Trophoblast cell (in vitro differentiated cells and primary cell): Measurements from ENCODE around the gene NRG2.

ENCODE experiments used
- DNase-seq, 2 donors: peaks; one replicate each; pipeline ENCODE4 v3.0.0-alpha.2; 2016
- H2AFZ ChIP-seq: 2 replicates; pipeline ENCODE4 v1.6.1; 2013; ENCODE audit warnings: low read length, moderate library complexity, mild to moderate bottlenecking; ENCODE audit not compliant: insufficient read depth, poor library complexity
- H2AK5ac ChIP-seq: 2 replicates; pipeline ENCODE4 v1.6.1; 2013; ENCODE audit warnings: mild to moderate bottlenecking, low read length
- H2BK120ac ChIP-seq: 2 replicates; pipeline ENCODE4 v1.6.1; 2013; ENCODE audit warnings: low read length, mild to moderate bottlenecking, moderate library complexity; ENCODE audit not compliant: insufficient read depth, poor library complexity
- H2BK12ac ChIP-seq: 2 replicates; pipeline ENCODE4 v1.6.1; 2013; ENCODE audit warnings: mild to moderate bottlenecking, low read length, moderate library complexity
- H2BK5ac ChIP-seq: 2 replicates; pipeline ENCODE4 v1.6.1; 2013; ENCODE audit warnings: low read length, low read depth, moderate library complexity, mild to moderate bottlenecking; ENCODE audit not compliant: poor library complexity
- H3K14ac ChIP-seq: 2 replicates; pipeline ENCODE4 v1.6.1; 2013; ENCODE audit warnings: mild to moderate bottlenecking, low read length
- H3K18ac ChIP-seq: 2 replicates; pipeline ENCODE4 v1.6.1; 2013; ENCODE audit warnings: mild to moderate bottlenecking, low read length
- H3K23ac ChIP-seq: 2 replicates; pipeline ENCODE4 v1.6.1; 2013; ENCODE audit warnings: low read length
- H3K27ac ChIP-seq: 2 replicates; pipeline ENCODE4 v1.5.1; 2013; ENCODE audit warnings: low read depth, mild to moderate bottlenecking, inconsistent platforms, low read length, moderate library complexity
- H3K27me3 ChIP-seq: 2 replicates; pipeline ENCODE4 v1.6.1; 2013; ENCODE audit warnings: inconsistent platforms, mild to moderate bottlenecking, low read length, moderate library complexity; ENCODE audit not compliant: insufficient read depth
- H3K36me3 ChIP-seq, 2 experiments: 1 replicate in 1 of 2; 2 replicates in 1 of 2; pipeline ENCODE4 v1.6.1; 2013; ENCODE audit warnings: low read length in 2 of 2, mild to moderate bottlenecking in 2 of 2, moderate library complexity in 1 of 2; ENCODE audit not compliant: insufficient read depth in 2 of 2, control insufficient read depth in 1 of 2
- H3K4ac ChIP-seq: 2 replicates; pipeline ENCODE4 v1.6.1; 2013; ENCODE audit warnings: low read depth, mild to moderate bottlenecking, low read length, moderate library complexity
- H3K4me1 ChIP-seq, 2 experiments: 1 replicate in 1 of 2; 2 replicates in 1 of 2; pipeline ENCODE4 v1.6.1; 2013; ENCODE audit warnings: low read length in 2 of 2, mild to moderate bottlenecking in 2 of 2, moderate library complexity in 1 of 2; ENCODE audit not compliant: insufficient read depth in 2 of 2, control insufficient read depth in 1 of 2
- H3K4me2 ChIP-seq: 2 replicates; pipeline ENCODE4 v1.6.1; 2013; ENCODE audit warnings: inconsistent platforms, mild to moderate bottlenecking, low read length, moderate library complexity
- H3K4me3 ChIP-seq: 2 replicates; pipeline ENCODE4 v1.5.1; 2013; ENCODE audit warnings: mild to moderate bottlenecking, low read depth, low read length, inconsistent platforms
- H3K79me1 ChIP-seq: one replicate; pipeline ENCODE4 v1.6.1; 2013; ENCODE audit warnings: low read length
- H3K79me2 ChIP-seq: 2 replicates; pipeline ENCODE4 v1.6.1; 2013; ENCODE audit warnings: low read length, mild to moderate bottlenecking; ENCODE audit not compliant: control insufficient read depth, insufficient read depth, poor library complexity
- H3K9ac ChIP-seq: 2 replicates; pipeline ENCODE4 v1.6.1; 2013; ENCODE audit warnings: mild to moderate bottlenecking, low read length
- H3K9me3 ChIP-seq: 2 replicates; pipeline ENCODE4 v1.6.1; 2013; ENCODE audit warnings: low read depth, mild to moderate bottlenecking, control low read depth, inconsistent platforms, low read length; ENCODE audit not compliant: insufficient read depth
- H4K12ac ChIP-seq: 2 replicates; pipeline ENCODE4 v1.6.1; 2013; ENCODE audit warnings: low read depth, mild to moderate bottlenecking, low read length, moderate library complexity
- H4K8ac ChIP-seq: 2 replicates; pipeline ENCODE4 v1.6.1; 2013; ENCODE audit warnings: low read depth, mild to moderate bottlenecking, low read length, moderate library complexity
- H4K91ac ChIP-seq: one replicate; pipeline ENCODE4 v1.6.1; 2013; ENCODE audit warnings: low read depth, mild to moderate bottlenecking, low read length, moderate library complexity
- WGBS: extraction: QIAGEN DNeasy Blood & Tissue Kit; methylation state at CpG from one replicate; pipeline ENCODE4 v1.1.7; 2013; ENCODE audit warnings: missing lambda C conversion rate; ENCODE audit not compliant: insufficient read length, insufficient coverage; ENCODE audit errors: extremely low coverage; 5-methylcytosine and 5-hydroxymethylcytosine counted together

NRG2 gene

DNA sequence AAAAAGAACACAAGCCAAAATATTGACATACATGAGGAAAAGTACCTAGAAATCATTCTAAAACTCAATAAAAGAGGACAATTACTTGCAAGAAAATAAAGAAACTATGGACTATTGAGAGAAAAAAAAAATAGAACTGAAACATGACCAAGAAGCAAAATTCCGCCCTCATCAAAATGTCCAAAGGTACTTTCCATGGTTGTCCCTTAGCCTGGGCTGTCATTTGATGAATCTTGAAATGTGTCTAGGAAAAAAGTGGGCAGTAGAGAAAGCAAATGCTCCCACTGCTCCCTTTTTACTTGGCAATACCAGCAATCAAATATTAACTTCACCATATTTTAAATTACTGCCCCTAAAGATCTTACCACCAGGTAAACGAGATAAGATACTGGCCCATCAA, 10.8 kb downstream of the NRG2 start:
- no peaks in the 10 kb centered on the region for H3K79me2 ChIP-seq
- H4K8ac ChIP-seq: no peak overlapping the region
- H2BK12ac ChIP-seq: no peak overlapping the region
- H2BK120ac ChIP-seq: no peak overlapping the region
- H3K27ac ChIP-seq: no peak overlapping the region
- no peak overlapping the region for H2AFZ ChIP-seq
- H3K14ac ChIP-seq: no peak overlapping the region
- no peak overlapping the region for H2AK5ac ChIP-seq
- no peak overlapping the region for H3K4me3 ChIP-seq
- H3K23ac ChIP-seq: no peak overlapping the region
- no peak overlapping the region for H2BK5ac ChIP-seq
- no peak overlapping the region for H3K18ac ChIP-seq
- no peak overlapping the region for H3K4ac ChIP-seq
- no peaks in the 10 kb centered on the region for H3K36me3 ChIP-seq
- H3K9me3 ChIP-seq: no peaks in the 10 kb centered on the region
- DNase-seq: no peak
- no peak overlapping the region for H4K12ac ChIP-seq
- WGBS: no CpG with 5 or more reads among the region's 2 CpGs
- no peak overlapping the region for H4K91ac ChIP-seq
- H3K79me1 ChIP-seq: no peaks in the 10 kb centered on the region
- no peak overlapping the region for H3K4me2 ChIP-seq
- H3K9ac ChIP-seq: no peak overlapping the region
- H3K27me3 ChIP-seq: no peaks in the 10 kb centered on the region
- no peaks in the 10 kb centered on the region for H3K4me1 ChIP-seq

DNA sequence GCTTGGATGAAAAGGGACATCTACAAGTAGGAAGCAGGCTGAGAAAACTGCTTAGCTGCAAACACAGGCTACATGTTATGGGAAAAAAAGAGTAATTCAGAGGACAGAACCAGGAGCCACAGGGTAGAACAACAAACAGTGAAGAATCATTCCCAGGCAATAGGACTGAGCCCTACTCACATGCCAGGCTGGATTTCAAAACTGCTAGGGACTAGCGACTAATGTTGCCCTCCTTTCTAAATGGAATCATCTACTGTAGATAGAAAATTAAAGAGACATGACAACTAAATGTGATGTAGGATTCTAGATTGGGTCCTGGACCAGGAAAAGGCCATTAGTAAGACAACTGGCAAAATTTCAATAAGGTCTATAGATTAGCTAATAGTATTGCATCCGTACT, 15.3 kb downstream of the NRG2 start:
- Histone ChIP-seq H3K23ac (no peak overlapping the region), H2BK120ac (no peak overlapping the region), H3K79me1 (no peaks in the 10 kb centered on the region), H3K27me3 (no peaks in the 10 kb centered on the region), H3K27ac (no peak overlapping the region), H3K4me1 (no peaks in the 10 kb centered on the region), H3K9me3 (no peaks in the 10 kb centered on the region), H3K4me3 (no peak overlapping the region), H2AK5ac (no peak overlapping the region), H4K91ac (no peak overlapping the region), H2BK12ac (no peak overlapping the region), H3K4me2 (no peak overlapping the region), H2AFZ (no peak overlapping the region), H3K4ac (no peak overlapping the region), H3K18ac (no peak overlapping the region), H3K9ac (no peak overlapping the region), H3K36me3 (no peaks in the 10 kb centered on the region), H3K79me2 (no peaks in the 10 kb centered on the region), H4K8ac (no peak overlapping the region), H4K12ac (no peak overlapping the region), H3K14ac (no peak overlapping the region), H2BK5ac (no peak overlapping the region)
- WGBS: no CpG with 5 or more reads among the region's 2 CpGs
- DNase-seq: no peak

- Histone ChIP-seq H2BK5ac (no peak overlapping the region), H2BK120ac (no peak overlapping the region), H4K8ac (no peak overlapping the region), H2BK12ac (no peak overlapping the region), H3K18ac (no peak overlapping the region), H4K12ac (no peak overlapping the region), H3K23ac (no peak overlapping the region), H4K91ac (no peak overlapping the region), H3K36me3 (no peaks in the 10 kb centered on the region), H3K4me2 (no peak overlapping the region), H3K79me1 (no peaks in the 10 kb centered on the region), H3K79me2 (no peaks in the 10 kb centered on the region), H3K9ac (no peak overlapping the region), H3K4ac (no peak overlapping the region), H3K4me3 (no peak overlapping the region), H3K27ac (no peak overlapping the region), H3K9me3 (no peaks in the 10 kb centered on the region), H2AK5ac (no peak overlapping the region), H3K14ac (no peak overlapping the region), H3K27me3 (no peaks in the 10 kb centered on the region), H3K4me1 (no peaks in the 10 kb centered on the region), H2AFZ (no peak overlapping the region)
- DNase-seq: no peak
- WGBS: no CpG with 5 or more reads among the region's 3 CpGs
These were observed 17.4 kb downstream of the NRG2 start for GRCh38 chr5:140025736-140026135.

DNA sequence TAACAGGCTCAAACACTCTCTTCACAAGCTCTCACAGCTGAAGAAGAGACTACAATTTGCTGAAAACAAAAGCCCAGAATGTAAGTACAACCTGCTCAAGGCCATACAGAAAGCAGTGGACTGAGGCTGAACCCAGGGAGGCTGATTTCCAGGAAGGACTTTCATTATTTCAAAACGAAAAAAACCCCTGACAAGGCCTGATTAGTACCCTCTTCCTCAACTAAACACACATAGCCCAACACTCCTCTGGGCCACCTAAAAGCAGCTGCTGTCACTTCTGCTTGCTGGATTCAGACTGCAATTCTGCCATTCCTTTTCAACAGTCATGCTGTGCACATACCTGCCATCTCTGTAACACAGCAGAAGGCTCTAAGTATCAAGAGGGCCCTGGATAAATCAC, 18.2 kb downstream of the NRG2 start:
- Histone ChIP-seq H2AFZ (no peak overlapping the region), H3K18ac (no peak overlapping the region), H3K79me2 (no peaks in the 10 kb centered on the region), H3K9ac (no peak overlapping the region), H4K12ac (no peak overlapping the region), H2BK12ac (no peak overlapping the region), H3K4me3 (no peak overlapping the region), H3K27ac (no peak overlapping the region), H4K8ac (no peak overlapping the region), H2BK120ac (no peak overlapping the region), H3K23ac (no peak overlapping the region), H2BK5ac (no peak overlapping the region), H2AK5ac (no peak overlapping the region), H3K4me1 (no peaks in the 10 kb centered on the region), H3K4ac (no peak overlapping the region), H4K91ac (no peak overlapping the region), H3K79me1 (no peaks in the 10 kb centered on the region), H3K14ac (no peak overlapping the region), H3K4me2 (no peak overlapping the region), H3K36me3 (no peaks in the 10 kb centered on the region), H3K9me3 (no peaks in the 10 kb centered on the region), H3K27me3 (no peaks in the 10 kb centered on the region)
- WGBS: no CpG with 5 or more reads among the region's 1 CpG
- DNase-seq: no peak
